DND-41 (cell line): Measurements from ENCODE around the gene IL4.

ENCODE experiments used
- EZH2 ChIP-seq: IDR thresholded peaks from 3 replicates; pipeline ENCODE4 v1.6.1; 2012; ENCODE audit warnings: borderline replicate concordance, low read depth, mild to moderate bottlenecking, moderate library complexity, low read length, inconsistent platforms; ENCODE audit not compliant: severe bottlenecking
- TF ChIP-seq, protein P1 (sequence below): IDR thresholded peaks from 2 replicates; pipeline ENCODE4 v1.5.1; 2012; ENCODE audit warnings: borderline replicate concordance, low read length, moderate library complexity, mild to moderate bottlenecking; ENCODE audit not compliant: poor library complexity, severe bottlenecking; ENCODE audit errors: extremely low read depth

DNA sequence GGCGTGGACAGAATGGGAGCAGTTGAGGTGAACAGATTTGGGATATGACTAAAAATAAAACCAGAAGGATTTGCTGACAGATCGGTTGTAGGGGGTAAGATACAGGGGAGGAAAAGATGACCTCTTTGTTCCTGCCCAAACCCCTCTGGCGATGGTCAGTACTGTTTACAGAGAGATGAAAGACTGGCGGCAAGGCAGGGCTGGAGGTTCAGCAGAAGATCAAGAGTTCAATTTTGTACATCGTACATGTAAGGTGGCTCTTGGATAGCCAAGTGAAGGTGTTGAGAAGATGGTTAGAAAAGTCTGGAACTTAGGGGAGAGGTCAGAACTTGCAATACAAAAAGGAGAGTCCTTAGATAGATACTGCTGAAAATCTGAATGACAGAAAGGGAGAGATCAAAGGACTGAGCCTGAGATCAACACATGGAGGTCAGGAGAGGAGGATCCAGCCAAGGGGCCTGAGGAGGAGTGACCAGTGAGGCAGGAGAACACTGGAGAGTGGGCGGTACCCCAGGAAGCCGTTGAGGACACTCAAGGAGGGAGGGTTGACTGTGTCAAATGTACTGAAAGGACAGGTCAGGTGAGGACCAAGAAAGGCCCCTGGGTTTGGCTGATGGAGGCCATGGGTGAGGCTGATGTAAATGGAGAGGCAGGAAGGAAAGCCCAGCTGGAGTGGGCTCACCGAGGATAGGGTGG lies 7.1 kb downstream of the IL4 start:
- TF ChIP-seq, protein P1, sequence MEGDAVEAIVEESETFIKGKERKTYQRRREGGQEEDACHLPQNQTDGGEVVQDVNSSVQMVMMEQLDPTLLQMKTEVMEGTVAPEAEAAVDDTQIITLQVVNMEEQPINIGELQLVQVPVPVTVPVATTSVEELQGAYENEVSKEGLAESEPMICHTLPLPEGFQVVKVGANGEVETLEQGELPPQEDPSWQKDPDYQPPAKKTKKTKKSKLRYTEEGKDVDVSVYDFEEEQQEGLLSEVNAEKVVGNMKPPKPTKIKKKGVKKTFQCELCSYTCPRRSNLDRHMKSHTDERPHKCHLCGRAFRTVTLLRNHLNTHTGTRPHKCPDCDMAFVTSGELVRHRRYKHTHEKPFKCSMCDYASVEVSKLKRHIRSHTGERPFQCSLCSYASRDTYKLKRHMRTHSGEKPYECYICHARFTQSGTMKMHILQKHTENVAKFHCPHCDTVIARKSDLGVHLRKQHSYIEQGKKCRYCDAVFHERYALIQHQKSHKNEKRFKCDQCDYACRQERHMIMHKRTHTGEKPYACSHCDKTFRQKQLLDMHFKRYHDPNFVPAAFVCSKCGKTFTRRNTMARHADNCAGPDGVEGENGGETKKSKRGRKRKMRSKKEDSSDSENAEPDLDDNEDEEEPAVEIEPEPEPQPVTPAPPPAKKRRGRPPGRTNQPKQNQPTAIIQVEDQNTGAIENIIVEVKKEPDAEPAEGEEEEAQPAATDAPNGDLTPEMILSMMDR, result no peak
- no peak for TF ChIP-seq EZH2
